GM13976 (cell line): ENCODE data around the gene C22orf31.

Source experiments
- DNase-seq: peaks from one replicate; pipeline ENCODE4 v3.0.0; 2012; ENCODE audit warnings: low spot score
- in situ Hi-C: fragments of 300-500 bp; cut with MboI; formaldehyde crosslinking; loops from one replicate; pipeline ENCODE4 v1.12.0; 2022; ENCODE audit warnings: low sequenced_read_pairs, mixed read lengths, inconsistent platforms; ENCODE audit not compliant: unreplicated experiment
- TF ChIP-seq, protein P1 (sequence below): IDR thresholded peaks from 2 replicates; pipeline ENCODE4 v1.5.1; 2012; ENCODE audit warnings: borderline replicate concordance, mild to moderate bottlenecking; ENCODE audit not compliant: insufficient read depth; ENCODE audit errors: extremely low read depth, missing control alignments, control extremely low read depth

Gene C22orf31

GRCh38 chr22:29028468-29028867 is 33.2 kb downstream of the C22orf31 start:
- in situ Hi-C loops, result no loop called here
- no peak for DNase-seq
- TF ChIP-seq, protein P1, sequence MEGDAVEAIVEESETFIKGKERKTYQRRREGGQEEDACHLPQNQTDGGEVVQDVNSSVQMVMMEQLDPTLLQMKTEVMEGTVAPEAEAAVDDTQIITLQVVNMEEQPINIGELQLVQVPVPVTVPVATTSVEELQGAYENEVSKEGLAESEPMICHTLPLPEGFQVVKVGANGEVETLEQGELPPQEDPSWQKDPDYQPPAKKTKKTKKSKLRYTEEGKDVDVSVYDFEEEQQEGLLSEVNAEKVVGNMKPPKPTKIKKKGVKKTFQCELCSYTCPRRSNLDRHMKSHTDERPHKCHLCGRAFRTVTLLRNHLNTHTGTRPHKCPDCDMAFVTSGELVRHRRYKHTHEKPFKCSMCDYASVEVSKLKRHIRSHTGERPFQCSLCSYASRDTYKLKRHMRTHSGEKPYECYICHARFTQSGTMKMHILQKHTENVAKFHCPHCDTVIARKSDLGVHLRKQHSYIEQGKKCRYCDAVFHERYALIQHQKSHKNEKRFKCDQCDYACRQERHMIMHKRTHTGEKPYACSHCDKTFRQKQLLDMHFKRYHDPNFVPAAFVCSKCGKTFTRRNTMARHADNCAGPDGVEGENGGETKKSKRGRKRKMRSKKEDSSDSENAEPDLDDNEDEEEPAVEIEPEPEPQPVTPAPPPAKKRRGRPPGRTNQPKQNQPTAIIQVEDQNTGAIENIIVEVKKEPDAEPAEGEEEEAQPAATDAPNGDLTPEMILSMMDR, result no peak

GRCh38 chr22:29026579-29026978 is 35.1 kb downstream of the C22orf31 start:
- TF ChIP-seq, protein P1, result no peak
- in situ Hi-C loops, result no loop called here
- no peak for DNase-seq

DNA sequence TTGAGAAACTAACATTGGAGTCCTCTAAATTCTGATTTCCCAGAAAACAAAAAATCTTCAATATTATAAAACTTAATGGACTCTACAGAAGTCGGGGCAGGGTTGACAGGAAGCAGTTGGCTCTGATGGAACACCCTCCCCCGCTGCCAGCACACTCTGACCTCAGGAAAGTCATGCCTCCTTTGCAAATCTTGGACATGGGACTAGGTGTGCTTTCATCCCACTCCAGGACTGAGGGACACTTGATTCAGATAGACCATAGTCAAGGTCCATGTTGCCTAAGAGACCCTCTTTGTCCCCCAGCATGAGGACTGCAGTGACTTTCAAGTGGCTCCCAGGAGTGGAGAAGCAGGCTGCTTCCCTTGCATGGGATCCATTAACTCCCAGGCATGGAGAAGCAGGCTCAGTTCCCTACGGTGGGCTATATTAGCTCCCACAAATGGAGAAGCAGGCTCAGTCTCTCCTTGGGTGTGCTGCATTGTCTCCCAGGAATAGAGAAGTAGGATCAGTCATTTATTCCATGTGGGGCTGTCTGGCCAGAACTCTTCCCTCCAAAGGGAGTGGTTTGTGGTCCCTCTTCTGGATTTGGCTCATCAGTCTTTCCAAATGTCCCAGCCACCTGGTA is 38.3 kb downstream of the C22orf31 start:
- no peak for DNase-seq
- in situ Hi-C loops, result no loop called here
- TF ChIP-seq, protein P1, result no peak

GRCh38 chr22:29022101-29022817 is 39.4 kb downstream of the C22orf31 start:
- DNase-seq, result no peak
- TF ChIP-seq, protein P1, result no peak
- in situ Hi-C loops, result no loop called here

DNA sequence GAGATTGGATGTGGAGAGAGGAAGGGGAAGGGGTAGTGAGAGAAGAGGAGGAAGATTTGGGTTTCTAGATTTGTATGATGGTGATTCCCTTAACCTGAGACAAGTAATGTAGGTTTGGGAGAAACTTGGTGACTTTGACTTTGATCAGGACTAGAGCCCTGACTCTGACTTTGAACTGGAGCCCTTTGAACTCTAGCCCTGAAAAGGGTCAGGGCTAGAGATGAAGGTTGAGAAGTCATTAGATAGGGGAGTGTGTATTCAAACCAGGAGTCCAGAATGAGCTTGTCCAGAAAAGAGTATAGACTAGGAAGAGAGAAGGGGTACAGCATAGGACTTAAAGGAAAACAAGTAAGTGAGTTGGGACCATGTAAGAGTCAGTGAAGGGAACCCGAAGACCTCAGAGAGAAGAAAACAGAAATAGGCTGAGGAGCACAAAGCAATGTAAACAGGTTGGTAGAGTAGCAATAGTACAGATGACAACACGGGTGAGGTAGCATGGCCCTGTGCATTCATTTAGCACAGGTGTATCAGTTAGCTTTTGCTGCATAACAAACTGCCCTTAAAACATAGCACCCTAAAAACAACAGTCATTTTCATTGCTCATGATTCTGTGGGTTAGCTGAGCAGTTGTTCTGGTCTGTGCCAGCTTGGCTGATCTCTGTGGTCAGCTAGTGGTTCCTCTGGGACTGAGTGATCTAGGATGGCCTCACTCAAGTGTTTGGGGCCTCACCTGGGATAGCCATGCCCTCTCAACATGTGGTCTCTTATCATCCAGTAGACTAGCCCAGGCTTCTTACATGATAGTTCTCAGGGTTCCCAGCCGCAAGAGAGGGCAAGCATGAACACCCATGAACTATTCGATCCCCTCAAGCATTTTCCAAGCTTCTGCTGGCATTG is 43.1 kb downstream of the C22orf31 start:
- in situ Hi-C loops, result no loop called here
- no peak for DNase-seq
- TF ChIP-seq, protein P1, result no peak
